Measurements from ENCODE around the gene C14orf180.

C14orf180 gene

DNA sequence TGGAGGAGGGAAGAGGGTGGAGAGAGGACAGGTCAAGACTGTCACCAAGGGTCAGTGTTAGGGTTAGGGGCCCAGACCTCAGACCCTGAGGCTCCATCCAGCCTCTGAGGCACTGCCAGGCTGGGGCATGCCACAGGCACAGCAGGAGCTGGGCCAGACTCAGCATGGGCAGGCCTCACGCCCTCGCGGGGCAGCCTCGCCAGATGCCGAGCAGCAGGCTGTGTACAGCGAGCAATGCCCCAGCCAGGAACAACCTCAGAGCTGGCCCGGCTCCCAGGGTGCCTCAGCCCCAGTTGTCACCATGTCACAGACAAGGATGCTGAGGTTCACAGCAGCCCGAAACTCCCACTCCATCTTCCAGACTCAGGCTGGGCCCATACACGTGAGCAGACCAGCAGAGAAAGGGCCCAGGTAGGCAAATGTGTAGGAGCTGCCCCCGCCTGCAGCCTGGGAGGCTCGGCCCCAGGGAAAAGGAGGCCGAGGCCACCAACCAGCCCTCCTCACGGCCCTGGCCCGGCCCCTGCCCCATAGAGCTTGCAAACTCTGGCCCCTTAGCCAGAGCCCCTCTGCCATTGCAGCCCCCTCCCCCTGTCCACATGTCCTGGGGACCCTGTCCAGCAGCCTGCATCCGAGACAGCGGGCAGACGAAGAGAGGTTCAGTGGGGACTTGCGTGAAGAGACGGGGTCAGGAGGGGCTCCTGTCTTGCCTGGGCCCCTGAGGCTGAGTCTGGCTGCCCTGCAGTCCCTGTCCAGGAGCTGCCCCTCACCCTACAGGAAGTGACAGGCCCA, 7.5 kb downstream of the C14orf180 start:
- no peak for TF ChIP-seq CTCF (conservative IDR thresholded peaks at IDR 0.05; ENCODE audit: low read depth, low read length)
- H3K4me3 ChIP-seq (ENCODE audit: low read depth, low read length) = no peak overlapping the region
- DNase-seq (ENCODE audit: low read depth) = no peak

DNA sequence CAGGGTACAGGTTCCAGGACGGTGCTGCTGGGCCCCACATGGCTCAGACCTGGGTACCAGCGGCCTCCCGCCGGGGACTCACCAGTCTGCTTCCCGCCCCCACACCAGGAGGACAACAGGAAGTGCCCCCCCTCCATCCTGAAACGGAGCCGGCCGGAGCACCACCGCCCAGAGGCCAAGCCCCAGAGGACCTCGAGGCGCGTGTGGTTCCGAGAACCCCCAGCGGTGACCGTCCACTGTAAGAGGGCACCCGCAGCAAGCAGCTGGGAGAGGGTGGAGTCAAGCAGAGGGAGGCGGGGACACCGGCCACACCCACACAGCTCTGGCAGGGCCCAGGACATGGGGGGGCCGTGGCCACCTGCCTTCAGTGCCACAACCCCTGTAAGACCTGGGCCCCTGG, 8.1 kb downstream of the C14orf180 start:
- no peak for DNase-seq (ENCODE audit: low read depth)
- no peak overlapping the region for H3K4me3 ChIP-seq (ENCODE audit: low read depth, low read length)
- no peak for TF ChIP-seq CTCF (conservative IDR thresholded peaks at IDR 0.05; ENCODE audit: low read depth, low read length)

DNA sequence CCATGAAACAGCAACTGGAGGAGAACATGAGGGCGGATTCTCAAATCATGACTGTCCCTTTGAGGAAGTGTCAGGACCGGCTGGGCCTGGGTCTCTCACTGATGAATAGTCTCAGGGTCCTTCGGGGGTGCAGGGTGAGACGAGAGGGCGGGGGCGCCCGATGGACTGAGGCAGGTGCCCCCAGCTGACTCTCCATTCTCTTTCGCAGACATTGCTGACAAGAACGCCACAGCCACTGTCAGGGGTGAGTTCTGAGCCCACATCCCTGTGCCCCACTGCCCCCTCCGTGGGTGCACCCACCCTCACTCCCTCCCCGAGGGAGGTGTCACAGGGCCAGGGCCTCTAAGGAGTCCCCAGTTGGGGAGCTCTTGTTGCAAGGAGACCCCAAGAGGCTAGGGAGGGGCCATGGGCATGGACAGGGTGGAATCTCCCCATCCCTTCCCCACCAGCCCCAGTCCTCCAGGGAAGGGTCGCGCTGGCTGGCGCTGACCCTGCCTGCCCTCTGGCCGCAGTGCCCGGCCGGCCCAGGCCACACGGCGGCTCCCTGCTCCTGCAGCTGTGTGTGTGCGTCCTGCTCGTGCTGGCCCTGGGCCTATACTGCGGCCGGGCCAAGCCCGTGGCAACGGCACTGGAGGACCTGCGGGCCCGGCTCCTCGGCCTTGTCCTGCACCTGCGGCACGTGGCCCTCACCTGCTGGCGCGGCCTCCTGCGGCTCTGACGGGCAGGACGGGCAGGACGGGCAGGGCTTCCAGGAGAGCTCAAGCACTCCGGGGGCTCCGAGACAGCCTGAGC, 8.7 kb downstream of the C14orf180 start:
- H3K4me3 ChIP-seq (ENCODE audit: low read depth, low read length) = no peak overlapping the region
- no peak for TF ChIP-seq CTCF (conservative IDR thresholded peaks at IDR 0.05; ENCODE audit: low read depth, low read length)
- DNase-seq (ENCODE audit: low read depth) = no peak

DNA sequence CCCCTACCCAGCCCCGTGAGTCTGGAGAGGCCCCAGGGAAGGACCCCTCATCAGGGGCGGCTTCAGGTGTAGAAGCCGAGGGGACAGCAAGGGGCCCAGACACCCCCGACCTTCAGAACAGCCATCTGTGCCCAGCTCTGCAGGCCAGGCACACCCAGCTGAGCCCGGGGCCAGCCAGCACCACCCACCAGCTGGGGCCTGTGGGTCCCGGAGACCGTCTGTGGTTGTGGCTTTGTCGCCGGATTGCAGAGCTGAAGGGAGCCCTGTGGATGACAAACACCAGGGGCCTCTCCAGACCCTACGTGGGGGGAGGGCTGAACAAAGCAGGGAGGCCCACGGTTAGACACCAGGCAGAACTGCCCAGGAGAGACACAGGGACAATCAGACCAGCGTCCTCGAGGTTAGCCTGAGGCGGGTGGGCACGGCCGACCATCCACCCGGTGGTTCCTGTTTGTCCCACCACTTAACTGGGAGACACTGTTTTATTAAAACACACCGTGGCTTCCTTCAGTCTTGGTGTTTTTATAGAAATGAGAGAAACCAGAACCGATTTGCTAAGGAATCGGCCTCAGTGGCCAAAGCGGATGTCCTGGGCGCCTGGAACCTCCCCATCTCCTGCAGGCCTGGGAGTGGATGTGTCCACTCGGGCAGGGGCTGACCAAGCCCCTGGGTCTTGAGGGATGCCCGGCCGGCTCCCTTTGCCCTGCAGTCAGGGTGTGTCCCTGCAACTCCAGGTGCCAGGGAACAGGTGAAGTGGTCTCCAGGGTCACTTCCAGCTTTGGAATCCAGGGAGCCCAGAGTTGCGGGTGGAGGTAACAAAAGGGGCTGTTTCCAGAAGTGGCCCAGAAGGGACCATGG, 10.0 kb downstream of the C14orf180 start:
- no peak overlapping the region for H3K4me3 ChIP-seq (ENCODE audit: low read depth, low read length)
- TF ChIP-seq CTCF (conservative IDR thresholded peaks at IDR 0.05; ENCODE audit: low read depth, low read length) = no peak
- no peak for DNase-seq (ENCODE audit: low read depth)

- TF ChIP-seq CTCF (conservative IDR thresholded peaks at IDR 0.05; ENCODE audit: low read depth, low read length) = no peak
- peak overlapping the region; percentile 41 for H3K4me3 ChIP-seq (ENCODE audit: low read depth, low read length)
- peak; percentile 14 for DNase-seq (ENCODE audit: low read depth)
Measured at GRCh38 chr14:104590240-104590965, 10.8 kb downstream of the C14orf180 start.

DNA sequence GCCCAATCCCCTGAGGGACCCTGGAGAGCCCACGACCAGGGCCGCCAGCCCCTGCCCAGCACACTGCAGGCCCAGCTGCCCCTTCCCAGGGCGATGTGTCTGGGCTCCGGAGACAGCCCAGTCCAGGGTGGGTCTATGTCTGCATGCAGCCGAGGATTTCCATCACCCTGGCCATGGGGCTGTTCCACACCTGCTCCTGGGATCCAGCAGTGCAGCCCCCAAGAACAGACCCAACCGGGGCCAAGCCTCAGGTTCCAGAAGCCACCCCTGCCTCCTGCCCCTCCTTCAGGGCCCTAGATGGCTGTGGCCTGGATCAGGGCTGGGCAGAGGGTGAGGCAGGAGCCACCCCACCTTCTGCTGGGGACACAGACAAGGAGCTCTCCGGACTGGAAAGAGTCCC, 11.5 kb downstream of the C14orf180 start:
- no peak overlapping the region for H3K4me3 ChIP-seq (ENCODE audit: low read depth, low read length)
- DNase-seq (ENCODE audit: low read depth) = no peak
- no peak for TF ChIP-seq CTCF (conservative IDR thresholded peaks at IDR 0.05; ENCODE audit: low read depth, low read length)
